GM23248 (cell line): ENCODE data around the gene ITGAD. TPM values are rescaled to one million over a fixed set of nuclear protein-coding genes. Genes with fewer than 3 reads are reported as not detected.

ENCODE experiments used
- DNase-seq: peaks from one replicate; pipeline ENCODE4 v3.0.0-alpha.2; 2015
- H2AFZ ChIP-seq: fragments of 200-600 bp; sonication (generic); 2 replicates; pipeline ENCODE4 v1.6.1; 2016; ENCODE audit warnings: antibody characterized with exemption
- H3F3A ChIP-seq: fragments of 200-600 bp; sonication (generic); 2 replicates; pipeline ENCODE4 v1.6.1; 2016; ENCODE audit warnings: mild to moderate bottlenecking, antibody characterized with exemption, mixed run types; ENCODE audit not compliant: insufficient read depth
- H3K27ac ChIP-seq: fragments of 200-600 bp; sonication (generic); 2 replicates; pipeline ENCODE4 v1.5.1; 2016; ENCODE audit warnings: mild to moderate bottlenecking
- H3K27me3 ChIP-seq: fragments of 200-600 bp; sonication (generic); replicated peaks from 2 replicates; pipeline ENCODE4 v1.6.1; 2016; ENCODE audit warnings: mild to moderate bottlenecking; ENCODE audit not compliant: insufficient read depth
- H3K36me3 ChIP-seq: fragments of 200-600 bp; sonication (generic); 2 replicates; pipeline ENCODE4 v1.6.1; 2016; ENCODE audit warnings: low read depth, mild to moderate bottlenecking
- H3K4me1 ChIP-seq: fragments of 200-600 bp; sonication (generic); 2 replicates; pipeline ENCODE4 v1.6.1; 2016; ENCODE audit warnings: mild to moderate bottlenecking; ENCODE audit not compliant: insufficient read depth
- H3K4me2 ChIP-seq: fragments of 200-600 bp; sonication (generic); one replicate; pipeline ENCODE4 v1.6.1; 2016; ENCODE audit warnings: mild to moderate bottlenecking; ENCODE audit not compliant: unreplicated experiment
- H3K4me3 ChIP-seq: fragments of 200-600 bp; sonication (generic); 2 replicates; pipeline ENCODE4 v1.5.1; 2016; ENCODE audit warnings: mild to moderate bottlenecking
- H3K79me2 ChIP-seq: fragments of 200-600 bp; sonication (generic); 2 replicates; pipeline ENCODE4 v1.6.1; 2016; ENCODE audit warnings: mild to moderate bottlenecking; ENCODE audit not compliant: insufficient read depth
- H3K9ac ChIP-seq: fragments of 200-600 bp; sonication (generic); 2 replicates; pipeline ENCODE4 v1.6.1; 2016; ENCODE audit warnings: mild to moderate bottlenecking
- H3K9me2 ChIP-seq: fragments of 200-600 bp; sonication (generic); 2 replicates; pipeline ENCODE4 v1.6.1; 2016; ENCODE audit warnings: mixed run types, mild to moderate bottlenecking, moderate library complexity; ENCODE audit not compliant: insufficient read depth
- H3K9me3 ChIP-seq: fragments of 200-600 bp; sonication (generic); one replicate; pipeline ENCODE4 v1.6.1; 2017; ENCODE audit warnings: low read depth
- H4K20me1 ChIP-seq: fragments of 200-600 bp; sonication (generic); 2 replicates; pipeline ENCODE4 v1.6.0; 2016; ENCODE audit not compliant: insufficient read depth
- EZH2 ChIP-seq: fragments of 200-600 bp; sonication (generic); IDR thresholded peaks from 2 replicates; pipeline ENCODE4 v1.6.1; 2018; ENCODE audit warnings: antibody characterized with exemption, mild to moderate bottlenecking; ENCODE audit not compliant: insufficient read depth, poor library complexity, severe bottlenecking
- EZH2phosphoT487 ChIP-seq: fragments of 200-600 bp; sonication (generic); IDR thresholded peaks from 2 replicates; pipeline ENCODE4 v1.6.1; 2018; ENCODE audit warnings: antibody characterized with exemption, moderate library complexity, mild to moderate bottlenecking, low read depth; ENCODE audit not compliant: insufficient read depth
- WGBS, 2 experiments: methylation state at CpG; one replicate each; pipeline ENCODE4 v1.1.6; 2015 to 2017; ENCODE audit warnings: low lambda C conversion rate in 2 of 2, low coverage in 1 of 2; ENCODE audit errors: missing lambda C conversion rate in 2 of 2; 5-methylcytosine and 5-hydroxymethylcytosine counted together
- in situ Hi-C: fragments of 300-500 bp; cut with MboI; formaldehyde crosslinking; loops from 2 replicates; pipeline ENCODE4 v1.15.0; 2020
- polyA plus RNA-seq: library from polyadenylated mRNA; unstranded; fragments of >200 nt; fragmentation: Nextera tagmentation; extraction: Ambion mirVana; gene quantifications from 2 replicates; pipeline ENCODE4 v1.2.1, GENCODE V29; 2016
- total RNA-seq: library from RNA; depleted of rRNA; stranded (reverse); fragments of >200 nt; shearing (Covaris generic); gene quantifications from 2 replicates; pipeline ENCODE4 v1.2.3, GENCODE V29; 2014

The ITGAD gene
- total and polyA plus RNA-seq, 2 experiments from 2014 or later = not detected

DNA sequence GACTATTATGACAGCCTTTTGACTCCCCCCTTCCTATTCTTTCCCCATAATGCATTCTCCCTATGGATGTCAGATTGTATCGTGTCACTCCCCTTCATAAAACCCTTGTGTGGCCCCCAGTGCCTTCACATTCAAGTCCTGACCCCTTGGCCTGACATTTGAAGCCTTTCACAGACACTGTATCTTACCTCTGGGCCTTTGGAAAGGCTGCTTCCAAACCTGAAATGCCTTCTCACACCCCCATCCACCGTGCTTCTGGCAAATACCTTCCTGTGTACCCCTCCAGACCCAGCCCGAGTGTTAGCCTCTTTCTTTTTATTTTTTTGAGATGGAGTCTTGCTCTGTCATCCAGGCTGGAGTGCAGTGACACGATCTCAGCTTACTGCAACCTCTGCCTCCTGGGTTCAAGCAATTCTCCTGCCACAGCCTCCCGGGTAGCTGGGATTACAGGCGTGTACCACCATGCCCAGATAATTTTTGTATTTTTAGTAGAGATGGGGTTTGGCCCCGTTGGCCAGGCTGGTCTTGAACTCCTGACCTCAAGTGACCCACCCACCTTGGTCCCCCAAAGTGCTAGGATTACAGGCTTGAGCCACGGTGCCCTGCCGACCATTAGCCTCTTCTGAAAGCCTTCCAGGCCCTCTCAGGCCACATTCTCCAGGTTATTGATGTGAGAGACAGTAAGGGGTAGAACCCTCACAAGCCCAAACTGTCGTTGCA, 68.2 kb downstream of the ITGAD start:
- H3K9me2 ChIP-seq = no peaks in the 10 kb centered on the region
- H3K4me1 ChIP-seq = peaks cover 23% of the 10 kb centered on the region
- H3K4me2 ChIP-seq = peak overlapping the region; percentile 91

DNA sequence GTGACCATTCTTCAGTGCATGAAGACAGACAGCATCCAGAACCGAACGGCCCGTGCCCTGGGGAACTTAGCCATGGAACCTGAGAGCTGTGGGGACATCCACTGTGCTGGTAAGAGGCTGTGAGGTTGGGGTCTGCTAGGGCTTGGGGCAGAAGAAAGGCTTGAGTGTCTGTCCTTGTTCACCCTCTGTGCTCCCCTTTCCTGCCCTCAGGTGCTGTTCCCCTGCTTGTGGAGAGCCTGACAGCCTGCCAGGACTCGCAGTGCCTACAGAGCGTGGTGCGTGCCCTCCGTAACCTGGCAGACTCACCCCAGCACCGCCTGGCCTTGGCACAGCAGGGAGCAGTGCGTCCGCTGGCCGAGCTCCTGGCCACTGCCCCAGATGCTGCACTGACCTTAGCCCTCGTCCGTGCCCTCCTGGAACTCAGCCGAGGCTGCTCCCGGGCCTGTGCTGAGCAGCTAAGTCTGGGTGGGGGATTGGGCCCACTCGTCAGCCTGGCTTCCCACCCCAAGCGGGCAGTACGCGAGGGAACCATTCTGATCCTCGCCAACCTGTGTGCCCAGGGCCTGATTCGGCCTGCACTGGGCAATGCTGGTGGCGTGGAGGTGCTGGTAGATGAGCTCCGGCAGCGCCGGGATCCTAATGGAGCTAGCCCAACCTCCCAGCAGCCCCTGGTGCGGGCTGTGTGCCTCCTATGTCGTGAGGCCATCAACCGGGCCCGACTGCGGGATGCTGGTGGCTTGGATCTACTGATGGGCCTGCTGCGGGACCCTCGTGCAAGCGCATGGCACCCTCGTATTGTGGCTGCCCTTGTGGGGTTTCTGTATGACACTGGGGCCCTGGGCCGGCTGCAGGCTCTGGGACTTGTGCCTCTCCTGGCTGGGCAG, 69.0 kb downstream of the ITGAD start:
- no peak for DNase-seq
- 87 to 92% methylated on average over 35 of the region's 35 CpGs for WGBS, 2 experiments
- no peak overlapping the region for H3K4me2 ChIP-seq

More for the DNA sequence above, 68.2 kb downstream of the ITGAD start:
- Histone ChIP-seq H3K27ac (peak overlapping the region; percentile 90), H3F3A (peaks cover 12% of the 10 kb centered on the region), H4K20me1 (no peaks in the 10 kb centered on the region), H2AFZ (no peak overlapping the region), H3K9me3 (no peaks in the 10 kb centered on the region), H3K36me3 (no peaks in the 10 kb centered on the region), H3K27me3 (no peaks in the 10 kb centered on the region), H3K4me3 (peak overlapping the region; percentile 78; the same call in 1 of the 2 replicates), H3K9ac (peak overlapping the region; percentile 81), H3K79me2 (peaks cover 36% of the 10 kb centered on the region)
- TF ChIP-seq EZH2phosphoT487 = no peak
- TF ChIP-seq EZH2 = no peak
- DNase-seq = no peak
- 75 to 76% methylated on average over 10 of the region's 10 CpGs for WGBS, 2 experiments
- in situ Hi-C loops = no loop called here

GRCh38 chr16:31464348-31464769, 71.2 kb downstream of the ITGAD start:
- no peak overlapping the region for H3K9ac ChIP-seq
- H3K27me3 ChIP-seq = no peaks in the 10 kb centered on the region
- H3K36me3 ChIP-seq = no peaks in the 10 kb centered on the region
- no peak overlapping the region for H2AFZ ChIP-seq
- H3K4me3 ChIP-seq = no peak overlapping the region
- no peaks in the 10 kb centered on the region for H3K9me3 ChIP-seq
- H3K4me1 ChIP-seq = 0 out of 2 replicates have a peak, but pooled peaks cover 7% of the 10 kb centered on the region
- in situ Hi-C loops = no loop called here
- DNase-seq = no peak
- no peak overlapping the region for H3K4me2 ChIP-seq
- no peaks in the 10 kb centered on the region for H3K9me2 ChIP-seq
- peaks cover 12% of the 10 kb centered on the region for H3K79me2 ChIP-seq
- 96 to 98% methylated on average over 13 to 36 of the region's 36 CpGs for WGBS, 2 experiments
- TF ChIP-seq EZH2 (no peak), EZH2phosphoT487 (no peak)
- H3K27ac ChIP-seq = no peak overlapping the region
- peaks cover 12% of the 10 kb centered on the region for H3F3A ChIP-seq
- no peaks in the 10 kb centered on the region for H4K20me1 ChIP-seq

More for the DNA sequence above, 69.0 kb downstream of the ITGAD start:
- Histone ChIP-seq H3K79me2 (peaks cover 28% of the 10 kb centered on the region), H3K27me3 (no peaks in the 10 kb centered on the region), H3K9ac (no peak overlapping the region), H3K4me3 (no peak overlapping the region), H3F3A (peaks cover 12% of the 10 kb centered on the region), H4K20me1 (no peaks in the 10 kb centered on the region), H3K36me3 (no peaks in the 10 kb centered on the region), H3K9me3 (no peaks in the 10 kb centered on the region), H3K4me1 (peaks cover 15% of the 10 kb centered on the region), H3K9me2 (no peaks in the 10 kb centered on the region), H3K27ac (no peak overlapping the region), H2AFZ (no peak overlapping the region)
- TF ChIP-seq EZH2 = no peak
- no peak for TF ChIP-seq EZH2phosphoT487
- in situ Hi-C loops = no loop called here

DNA sequence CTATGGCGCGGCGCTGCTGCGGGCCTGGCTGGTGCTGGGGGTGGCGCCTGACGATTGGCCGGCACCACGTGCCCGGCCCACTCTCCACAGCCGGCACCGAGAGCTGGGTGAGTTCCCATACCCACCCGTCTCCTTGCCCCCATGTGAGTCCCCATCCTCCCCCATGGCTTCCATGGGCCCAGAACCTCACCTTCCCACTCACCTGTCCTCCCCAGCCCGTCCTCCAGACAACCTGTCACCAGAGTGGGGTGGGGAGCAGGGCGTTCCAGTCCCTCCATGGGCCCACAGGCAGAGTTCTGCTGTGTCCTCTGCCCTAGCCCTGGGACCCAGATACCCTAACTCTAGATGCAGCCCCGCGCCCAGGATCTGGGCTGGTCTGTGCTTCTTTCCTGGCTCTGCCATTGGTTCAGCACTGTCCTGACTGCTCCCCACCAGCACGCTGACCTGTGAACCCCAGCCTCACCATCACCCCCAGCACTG, 71.7 kb downstream of the ITGAD start:
- no peak for TF ChIP-seq EZH2
- TF ChIP-seq EZH2phosphoT487 = no peak
- peaks cover 12% of the 10 kb centered on the region for H3F3A ChIP-seq
- no peaks in the 10 kb centered on the region for H4K20me1 ChIP-seq
- no peak overlapping the region for H3K27ac ChIP-seq
- H3K79me2 ChIP-seq = peaks cover 12% of the 10 kb centered on the region
- H3K27me3 ChIP-seq = no peaks in the 10 kb centered on the region
- H3K36me3 ChIP-seq = no peaks in the 10 kb centered on the region
- H3K4me3 ChIP-seq = no peak overlapping the region
- no peak overlapping the region for H3K9ac ChIP-seq
- 0 out of 2 replicates have a peak, but pooled peaks cover 7% of the 10 kb centered on the region for H3K4me1 ChIP-seq
- H3K4me2 ChIP-seq = no peak overlapping the region
- H3K9me2 ChIP-seq = no peaks in the 10 kb centered on the region
- no peak for DNase-seq
- WGBS, 2 experiments = 88 to 92% methylated on average over 12 to 17 of the region's 17 CpGs
- no peaks in the 10 kb centered on the region for H3K9me3 ChIP-seq
- in situ Hi-C loops = no loop called here
- H2AFZ ChIP-seq = no peak overlapping the region
